Liver (tissue), 9 donors: Measurements from ENCODE around the gene GMDS. TPM values are rescaled to one million over a fixed set of nuclear protein-coding genes. Genes with fewer than 3 reads are reported as not detected.

Experiments
- DNase-seq: peaks from one replicate; pipeline ENCODE4 v3.0.0-alpha.2; 2017; ENCODE audit warnings: low spot score
- H3K27ac ChIP-seq, 2 donors: one replicate each; pipeline ENCODE4 v1.7.0; 2013; ENCODE audit warnings: inconsistent platforms in 2 of 2, low read length in 2 of 2, control low read depth in 1 of 2, low read depth in 1 of 2, mild to moderate bottlenecking in 1 of 2
- H3K27me3 ChIP-seq, 4 donors: one replicate each; pipeline versions ENCODE4 v1.6.1 to v1.7.0; 2013; ENCODE audit warnings: low read length in 3 of 4, inconsistent platforms in 1 of 4, mild to moderate bottlenecking in 1 of 4, moderate library complexity in 1 of 4; ENCODE audit not compliant: control insufficient read depth in 4 of 4, insufficient read depth in 4 of 4
- H3K36me3 ChIP-seq, 4 donors: one replicate each; pipeline versions ENCODE4 v1.6.1 to v1.7.0; 2013; ENCODE audit warnings: low read length in 3 of 4, mild to moderate bottlenecking in 3 of 4, low read depth in 1 of 4, moderate library complexity in 1 of 4; ENCODE audit not compliant: control insufficient read depth in 4 of 4, insufficient read depth in 3 of 4
- H3K4me1 ChIP-seq, 4 donors: one replicate each; pipeline versions ENCODE4 v1.6.1 to v1.7.0; 2013; ENCODE audit warnings: low read length in 3 of 4, mild to moderate bottlenecking in 3 of 4, moderate library complexity in 1 of 4; ENCODE audit not compliant: control insufficient read depth in 4 of 4, insufficient read depth in 4 of 4
- H3K4me3 ChIP-seq, 3 donors: one replicate each; pipeline versions ENCODE4 v1.6.1 to v1.7.0; 2013; ENCODE audit warnings: low read length in 3 of 3, control low read depth in 1 of 3, low read depth in 1 of 3, mild to moderate bottlenecking in 1 of 3
- H3K9ac ChIP-seq, 2 donors: one replicate each; pipeline ENCODE4 v1.7.0; 2013; ENCODE audit warnings: low read length in 2 of 2, mild to moderate bottlenecking in 2 of 2, moderate library complexity in 2 of 2, control low read depth in 1 of 2, low read depth in 1 of 2
- H3K9me3 ChIP-seq, 4 donors: one replicate each; pipeline versions ENCODE4 v1.6.1 to v1.7.0; 2013; ENCODE audit warnings: low read length in 3 of 4; ENCODE audit not compliant: control insufficient read depth in 4 of 4
- EGR1 ChIP-seq, 2 donors: IDR thresholded peaks; 2 replicates each; pipeline ENCODE4 v1.6.1; 2016 to 2018; ENCODE audit warnings: antibody characterized with exemption in 2 of 2, low read depth in 2 of 2
- FOXA1 ChIP-seq: IDR thresholded peaks from 2 replicates; pipeline ENCODE4 v1.6.1; 2016; ENCODE audit warnings: antibody characterized with exemption
- FOXA2 ChIP-seq: IDR thresholded peaks from 2 replicates; pipeline ENCODE4 v1.6.1; 2016; ENCODE audit warnings: antibody characterized with exemption
- GABPA ChIP-seq, 2 donors: IDR thresholded peaks in 1 of 2; conservative IDR thresholded peaks in 1 of 2; 2 replicates each; pipeline ENCODE4 v1.6.1; 2016; ENCODE audit warnings: antibody characterized with exemption in 2 of 2, mild to moderate bottlenecking in 1 of 2, moderate library complexity in 1 of 2
- HNF4A ChIP-seq, 2 donors: conservative IDR thresholded peaks; 2 replicates each; pipeline ENCODE4 v1.6.1; 2016; ENCODE audit warnings: antibody characterized with exemption in 2 of 2, mild to moderate bottlenecking in 2 of 2
- HNF4G ChIP-seq: IDR thresholded peaks from 2 replicates; pipeline ENCODE4 v1.6.1; 2016; ENCODE audit warnings: antibody characterized with exemption
- JUND ChIP-seq, 2 donors: IDR thresholded peaks; 2 replicates each; pipeline ENCODE4 v1.6.1; 2016; ENCODE audit warnings: antibody characterized with exemption in 2 of 2
- NR2F2 ChIP-seq: IDR thresholded peaks from 2 replicates; pipeline ENCODE4 v1.6.1; 2016; ENCODE audit warnings: antibody characterized with exemption
- RAD21 ChIP-seq, 2 donors: IDR thresholded peaks; 2 replicates each; pipeline ENCODE4 v1.6.1; 2016; ENCODE audit warnings: antibody characterized with exemption in 2 of 2, mild to moderate bottlenecking in 2 of 2
- RXRA ChIP-seq, 2 donors: IDR thresholded peaks; 2 replicates each; pipeline ENCODE4 v1.6.1; 2017 to 2018; ENCODE audit warnings: antibody characterized with exemption in 2 of 2, mild to moderate bottlenecking in 1 of 2
- SP1 ChIP-seq: IDR thresholded peaks from 2 replicates; pipeline ENCODE4 v1.6.1; 2018; ENCODE audit warnings: antibody characterized with exemption, mild to moderate bottlenecking
- TAF1 ChIP-seq: conservative IDR thresholded peaks from 2 replicates; pipeline ENCODE4 v1.6.1; 2016; ENCODE audit warnings: antibody characterized with exemption, mild to moderate bottlenecking
- YY1 ChIP-seq: IDR thresholded peaks from 2 replicates; pipeline ENCODE4 v1.6.1; 2016; ENCODE audit warnings: antibody characterized with exemption, mild to moderate bottlenecking
- WGBS: extraction: QIAGEN DNeasy Blood & Tissue Kit; methylation state at CpG from one replicate; pipeline ENCODE4 v1.1.7; 2013; 5-methylcytosine and 5-hydroxymethylcytosine counted together
- polyA plus RNA-seq, 2 donors: library from polyadenylated mRNA; stranded (reverse) in 1 of 2; unstranded in 1 of 2; fragments of 200-250 nt in 1 of 2; fragments of >200 nt in 1 of 2; fragmentation: Nextera tagmentation in 1 of 2; extraction: Ambion mirVana in 1 of 2; gene quantifications; one replicate each; pipeline versions ENCODE4 v1.2.1 to v1.2.3, GENCODE V29; 2013 to 2015
- total RNA-seq, 2 donors: library from RNA; depleted of rRNA; stranded (reverse); fragments of >200 nt; gene quantifications; one replicate each; pipeline ENCODE4 v1.2.3, GENCODE V29; 2014
- TF ChIP-seq, protein P1 (sequence below): fragments of 150-350 bp; IDR thresholded peaks from 2 replicates; pipeline ENCODE4 v1.5.1; 2017; ENCODE audit warnings: improper control_type of control experiment, low read depth, low read length; ENCODE audit not compliant: missing input control
- TF ChIP-seq, protein P2 (sequence below): IDR thresholded peaks from 2 replicates; pipeline ENCODE4 v1.6.1; 2016; ENCODE audit warnings: antibody characterized with exemption
- TF ChIP-seq, protein P3 (sequence below): IDR thresholded peaks from 2 replicates; pipeline ENCODE4 v1.6.1; 2016; ENCODE audit warnings: antibody characterized with exemption, mild to moderate bottlenecking
- TF ChIP-seq, protein P4 (sequence below): IDR thresholded peaks from 2 replicates; pipeline ENCODE4 v1.6.1; 2016; ENCODE audit warnings: antibody characterized with exemption
- TF ChIP-seq, protein P5 (sequence below): IDR thresholded peaks from 2 replicates; pipeline ENCODE4 v1.6.1; 2016; ENCODE audit warnings: antibody characterized with exemption
- donor health status: healthy.
- donor health status: healthy.
- donor health status: healthy.
- donor health status: healthy.
- donor health status: healthy.

Gene GMDS
- total and polyA plus RNA-seq, 4 donors, result 3.5 to 15.6 (median 13.0) TPM

DNA sequence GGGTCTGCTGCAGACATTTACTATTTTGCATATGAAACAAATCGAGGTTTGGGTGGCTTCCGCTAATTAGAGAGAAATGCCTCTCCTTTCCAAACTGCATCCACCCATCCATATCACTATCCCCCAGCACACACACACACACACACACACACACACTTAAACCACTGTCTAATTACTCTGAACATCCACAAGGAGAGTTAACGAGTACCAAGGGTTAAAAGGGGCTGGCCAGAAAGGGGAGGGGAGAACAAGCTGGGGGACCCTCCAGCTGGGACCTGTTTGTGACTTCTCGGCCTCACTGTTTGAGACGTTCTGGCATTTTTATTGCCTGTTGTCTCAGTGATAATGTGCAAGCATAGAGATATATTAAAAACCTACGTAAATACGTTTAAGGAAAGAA, 374.5 kb downstream of the GMDS start:
- H3K4me3 ChIP-seq, result no peak overlapping the region
- TF ChIP-seq HNF4G, result no peak
- TF ChIP-seq TAF1, result no peak
- no peak for TF ChIP-seq HNF4A (conservative IDR thresholded peaks at IDR 0.05)
- no peak for TF ChIP-seq RAD21 (IDR thresholded peaks at IDR 0.05)
- TF ChIP-seq SP1, result no peak
- TF ChIP-seq, protein P1, sequence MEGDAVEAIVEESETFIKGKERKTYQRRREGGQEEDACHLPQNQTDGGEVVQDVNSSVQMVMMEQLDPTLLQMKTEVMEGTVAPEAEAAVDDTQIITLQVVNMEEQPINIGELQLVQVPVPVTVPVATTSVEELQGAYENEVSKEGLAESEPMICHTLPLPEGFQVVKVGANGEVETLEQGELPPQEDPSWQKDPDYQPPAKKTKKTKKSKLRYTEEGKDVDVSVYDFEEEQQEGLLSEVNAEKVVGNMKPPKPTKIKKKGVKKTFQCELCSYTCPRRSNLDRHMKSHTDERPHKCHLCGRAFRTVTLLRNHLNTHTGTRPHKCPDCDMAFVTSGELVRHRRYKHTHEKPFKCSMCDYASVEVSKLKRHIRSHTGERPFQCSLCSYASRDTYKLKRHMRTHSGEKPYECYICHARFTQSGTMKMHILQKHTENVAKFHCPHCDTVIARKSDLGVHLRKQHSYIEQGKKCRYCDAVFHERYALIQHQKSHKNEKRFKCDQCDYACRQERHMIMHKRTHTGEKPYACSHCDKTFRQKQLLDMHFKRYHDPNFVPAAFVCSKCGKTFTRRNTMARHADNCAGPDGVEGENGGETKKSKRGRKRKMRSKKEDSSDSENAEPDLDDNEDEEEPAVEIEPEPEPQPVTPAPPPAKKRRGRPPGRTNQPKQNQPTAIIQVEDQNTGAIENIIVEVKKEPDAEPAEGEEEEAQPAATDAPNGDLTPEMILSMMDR, result no peak
- TF ChIP-seq EGR1 (IDR thresholded peaks at IDR 0.05; ENCODE audit: low read depth in 2 of 2), result no peak
- TF ChIP-seq GABPA (IDR thresholded peaks at IDR 0.05 in 1 of 2, conservative IDR thresholded peaks at IDR 0.05 in 1 of 2), result no peak
- TF ChIP-seq, protein P2, sequence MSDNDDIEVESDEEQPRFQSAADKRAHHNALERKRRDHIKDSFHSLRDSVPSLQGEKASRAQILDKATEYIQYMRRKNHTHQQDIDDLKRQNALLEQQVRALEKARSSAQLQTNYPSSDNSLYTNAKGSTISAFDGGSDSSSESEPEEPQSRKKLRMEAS, result no peak
- TF ChIP-seq JUND (IDR thresholded peaks at IDR 0.05), result no peak
- no peak for TF ChIP-seq FOXA2
- TF ChIP-seq, protein P3, sequence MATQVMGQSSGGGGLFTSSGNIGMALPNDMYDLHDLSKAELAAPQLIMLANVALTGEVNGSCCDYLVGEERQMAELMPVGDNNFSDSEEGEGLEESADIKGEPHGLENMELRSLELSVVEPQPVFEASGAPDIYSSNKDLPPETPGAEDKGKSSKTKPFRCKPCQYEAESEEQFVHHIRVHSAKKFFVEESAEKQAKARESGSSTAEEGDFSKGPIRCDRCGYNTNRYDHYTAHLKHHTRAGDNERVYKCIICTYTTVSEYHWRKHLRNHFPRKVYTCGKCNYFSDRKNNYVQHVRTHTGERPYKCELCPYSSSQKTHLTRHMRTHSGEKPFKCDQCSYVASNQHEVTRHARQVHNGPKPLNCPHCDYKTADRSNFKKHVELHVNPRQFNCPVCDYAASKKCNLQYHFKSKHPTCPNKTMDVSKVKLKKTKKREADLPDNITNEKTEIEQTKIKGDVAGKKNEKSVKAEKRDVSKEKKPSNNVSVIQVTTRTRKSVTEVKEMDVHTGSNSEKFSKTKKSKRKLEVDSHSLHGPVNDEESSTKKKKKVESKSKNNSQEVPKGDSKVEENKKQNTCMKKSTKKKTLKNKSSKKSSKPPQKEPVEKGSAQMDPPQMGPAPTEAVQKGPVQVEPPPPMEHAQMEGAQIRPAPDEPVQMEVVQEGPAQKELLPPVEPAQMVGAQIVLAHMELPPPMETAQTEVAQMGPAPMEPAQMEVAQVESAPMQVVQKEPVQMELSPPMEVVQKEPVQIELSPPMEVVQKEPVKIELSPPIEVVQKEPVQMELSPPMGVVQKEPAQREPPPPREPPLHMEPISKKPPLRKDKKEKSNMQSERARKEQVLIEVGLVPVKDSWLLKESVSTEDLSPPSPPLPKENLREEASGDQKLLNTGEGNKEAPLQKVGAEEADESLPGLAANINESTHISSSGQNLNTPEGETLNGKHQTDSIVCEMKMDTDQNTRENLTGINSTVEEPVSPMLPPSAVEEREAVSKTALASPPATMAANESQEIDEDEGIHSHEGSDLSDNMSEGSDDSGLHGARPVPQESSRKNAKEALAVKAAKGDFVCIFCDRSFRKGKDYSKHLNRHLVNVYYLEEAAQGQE, result no peak
- TF ChIP-seq YY1, result no peak
- TF ChIP-seq RXRA (IDR thresholded peaks at IDR 0.05), result no peak
- TF ChIP-seq, protein P4, sequence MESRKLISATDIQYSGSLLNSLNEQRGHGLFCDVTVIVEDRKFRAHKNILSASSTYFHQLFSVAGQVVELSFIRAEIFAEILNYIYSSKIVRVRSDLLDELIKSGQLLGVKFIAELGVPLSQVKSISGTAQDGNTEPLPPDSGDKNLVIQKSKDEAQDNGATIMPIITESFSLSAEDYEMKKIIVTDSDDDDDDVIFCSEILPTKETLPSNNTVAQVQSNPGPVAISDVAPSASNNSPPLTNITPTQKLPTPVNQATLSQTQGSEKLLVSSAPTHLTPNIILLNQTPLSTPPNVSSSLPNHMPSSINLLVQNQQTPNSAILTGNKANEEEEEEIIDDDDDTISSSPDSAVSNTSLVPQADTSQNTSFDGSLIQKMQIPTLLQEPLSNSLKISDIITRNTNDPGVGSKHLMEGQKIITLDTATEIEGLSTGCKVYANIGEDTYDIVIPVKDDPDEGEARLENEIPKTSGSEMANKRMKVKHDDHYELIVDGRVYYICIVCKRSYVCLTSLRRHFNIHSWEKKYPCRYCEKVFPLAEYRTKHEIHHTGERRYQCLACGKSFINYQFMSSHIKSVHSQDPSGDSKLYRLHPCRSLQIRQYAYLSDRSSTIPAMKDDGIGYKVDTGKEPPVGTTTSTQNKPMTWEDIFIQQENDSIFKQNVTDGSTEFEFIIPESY, result no peak
- no peak for TF ChIP-seq NR2F2
- TF ChIP-seq FOXA1, result no peak
- TF ChIP-seq, protein P5, sequence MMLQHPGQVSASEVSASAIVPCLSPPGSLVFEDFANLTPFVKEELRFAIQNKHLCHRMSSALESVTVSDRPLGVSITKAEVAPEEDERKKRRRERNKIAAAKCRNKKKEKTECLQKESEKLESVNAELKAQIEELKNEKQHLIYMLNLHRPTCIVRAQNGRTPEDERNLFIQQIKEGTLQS, result no peak
- no peaks in the 10 kb centered on the region for H3K27me3 ChIP-seq
- H3K4me1 ChIP-seq, result no peaks in the 10 kb centered on the region
- DNase-seq, result no peak
- no peaks in the 10 kb centered on the region for H3K36me3 ChIP-seq
- H3K27ac ChIP-seq, result no peak overlapping the region
- 92% methylated on average over 7 of the region's 7 CpGs for WGBS
- no peaks in the 10 kb centered on the region for H3K9me3 ChIP-seq
- H3K9ac ChIP-seq, result no peak overlapping the region
